Stimulated activated CD4-positive, alpha-beta T cell treated with anti-CD3 and anti-CD28 coated beads, Interleukin-4, amount 100 ng/mL, for 48 hours (primary cell): ENCODE data around the gene TCFL5.

Source experiments
- DNase-seq, 2 donors: peaks; one replicate each; pipeline ENCODE4 v3.0.0-alpha.2; 2020; ENCODE audit warnings: low read depth in 2 of 2

TCFL5 gene

DNA sequence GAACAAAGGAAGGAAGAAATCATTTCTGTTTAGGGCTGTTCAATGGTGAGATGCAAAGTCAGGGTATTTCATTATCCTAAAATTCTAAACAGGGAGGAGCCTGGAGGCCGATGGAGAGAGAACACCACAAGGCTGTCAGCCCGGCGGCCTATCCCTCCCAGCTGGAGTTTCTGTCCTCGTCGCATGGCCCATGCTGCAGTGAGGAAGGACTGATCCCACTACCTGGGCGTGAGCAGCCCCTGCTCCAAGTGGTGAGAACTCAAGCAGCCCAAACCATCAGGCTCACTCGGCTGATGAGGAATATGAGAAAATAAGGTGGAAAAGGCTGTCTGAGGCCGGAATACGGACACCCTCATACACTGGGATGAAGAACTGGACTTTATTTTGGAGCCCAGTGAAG lies 33.9 kb upstream of the TCFL5 start:
- no peak for DNase-seq

GRCh38 chr20:62894261-62894660 lies 32.6 kb upstream of the TCFL5 start:
- no peak for DNase-seq

DNA sequence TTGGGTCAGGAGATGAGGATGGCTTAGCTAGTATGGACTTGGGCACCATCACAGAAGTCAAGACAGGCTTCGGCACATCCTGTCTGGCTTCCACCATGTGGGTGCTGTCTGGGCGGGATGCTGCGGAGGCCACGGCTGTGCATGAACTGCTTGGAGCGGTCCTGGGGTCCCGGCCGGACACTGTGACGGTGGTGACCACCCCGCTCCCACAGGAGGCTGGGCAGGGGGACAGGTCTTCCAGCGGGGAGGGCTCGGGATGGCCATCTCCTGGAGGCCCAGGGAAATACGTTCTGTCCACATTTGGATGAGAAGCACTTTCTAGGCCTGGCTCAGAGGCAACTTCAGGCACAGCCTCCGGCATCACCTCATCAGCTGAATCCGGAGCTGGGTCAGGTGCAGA lies 32.1 kb upstream of the TCFL5 start:
- no peak for DNase-seq

DNA sequence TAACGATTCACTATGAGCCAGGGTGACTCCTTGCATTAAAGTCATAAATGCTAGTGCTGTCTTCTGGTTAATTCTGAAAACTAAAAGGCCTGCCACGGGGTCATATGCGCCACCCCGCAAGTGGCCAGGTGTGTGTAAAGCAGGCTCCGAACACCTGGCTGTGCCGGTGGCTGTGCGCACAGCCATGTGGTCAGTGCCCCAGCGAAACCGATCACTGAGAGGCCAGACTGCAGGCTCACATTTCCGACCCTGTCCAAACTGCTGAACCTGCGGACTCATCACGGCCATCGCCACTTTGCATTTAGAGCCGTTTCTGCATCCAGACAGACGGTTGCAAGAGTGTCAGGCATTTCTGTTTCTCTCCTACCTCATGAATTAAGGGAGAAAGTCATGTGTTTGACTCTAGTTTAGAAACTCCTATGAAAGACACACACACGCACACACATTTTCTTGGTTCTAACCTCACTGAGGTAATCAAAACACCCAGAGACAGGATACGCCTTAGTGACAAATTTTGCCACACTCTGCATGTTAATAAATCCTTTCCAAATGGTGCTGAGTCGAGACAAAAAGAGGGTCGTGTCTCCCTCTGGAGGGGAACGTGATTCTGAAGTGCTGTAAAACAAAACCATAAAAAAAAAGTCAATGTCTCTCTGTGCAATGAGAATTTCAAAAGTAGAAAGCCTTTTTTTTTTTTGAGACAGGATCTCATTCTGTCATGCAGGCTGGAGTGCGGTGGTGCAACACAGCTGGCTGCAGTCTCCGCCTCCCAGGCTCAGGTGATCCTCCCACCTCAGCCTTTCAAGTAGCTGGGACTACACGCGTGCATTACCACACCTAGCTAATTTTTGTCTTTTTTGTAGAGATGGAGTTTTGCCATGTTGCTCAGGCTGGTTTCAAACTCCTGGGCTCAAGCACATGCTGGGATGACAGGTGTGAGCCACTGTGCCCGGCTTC lies 31.0 kb upstream of the TCFL5 start:
- DNase-seq, result no peak

DNA sequence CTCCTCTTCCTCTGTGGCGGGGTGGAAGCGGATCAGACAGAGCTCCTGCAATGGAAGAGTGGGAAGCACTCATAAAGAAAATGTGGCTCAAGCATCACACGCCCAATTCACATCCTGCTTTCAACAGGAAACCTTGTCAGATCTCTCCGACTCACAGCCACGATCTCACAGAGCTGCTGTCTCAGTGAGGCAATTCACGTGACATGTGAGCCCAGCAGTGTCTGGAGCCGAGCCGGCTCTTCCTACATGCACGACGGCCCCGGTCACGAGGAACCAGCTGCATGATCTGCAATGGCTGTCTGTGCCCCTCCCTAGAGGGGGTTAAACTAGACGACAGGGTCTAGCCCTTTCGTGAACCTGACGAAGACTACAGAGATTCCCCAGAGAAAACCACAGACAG lies 29.5 kb upstream of the TCFL5 start:
- DNase-seq, result no peak

DNA sequence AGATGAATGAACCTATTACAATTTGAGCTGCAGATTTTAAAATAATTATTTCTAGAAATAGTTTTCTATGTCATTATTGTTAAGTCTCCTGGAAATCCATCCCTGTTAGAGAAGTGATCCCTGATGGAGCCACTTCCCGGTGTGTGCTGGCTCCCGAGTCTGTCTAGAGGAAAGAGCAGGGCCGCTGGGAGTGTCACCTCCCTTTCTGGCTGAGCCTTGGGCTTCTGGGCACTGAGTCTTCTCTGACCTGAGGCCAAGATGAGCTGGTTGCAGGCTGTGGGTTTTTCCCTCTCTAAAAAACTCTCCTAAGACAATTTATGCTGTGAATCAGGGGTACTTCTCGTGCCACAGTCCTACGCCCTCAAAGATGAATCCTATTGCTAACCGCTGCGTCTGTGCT lies 28.8 kb upstream of the TCFL5 start:
- no peak for DNase-seq

- no peak for DNase-seq
Measured at GRCh38 chr20:62889871-62890270, 28.2 kb upstream of the TCFL5 start.

DNA sequence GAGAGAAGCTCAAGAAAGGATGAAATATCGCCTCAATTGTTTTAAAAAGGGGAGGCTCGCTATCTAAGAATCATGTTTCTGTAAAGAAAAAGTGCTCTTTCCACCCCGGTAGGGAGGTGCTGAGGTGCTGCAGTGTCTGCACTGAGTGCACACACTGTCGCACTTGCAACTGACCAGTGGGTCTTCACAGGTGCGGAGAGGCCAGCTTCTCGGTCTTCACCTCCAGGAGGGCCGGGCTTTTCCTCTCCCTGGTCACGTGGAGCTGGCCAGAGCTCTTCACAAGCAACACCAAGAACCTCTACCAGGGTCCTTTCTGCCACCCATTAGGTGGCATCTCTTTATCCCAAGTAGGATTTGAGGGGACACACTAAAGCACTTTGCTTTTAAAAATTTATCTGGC lies 27.8 kb upstream of the TCFL5 start:
- DNase-seq, result no peak

GRCh38 chr20:62888910-62889309 lies 27.3 kb upstream of the TCFL5 start:
- no peak for DNase-seq

DNA sequence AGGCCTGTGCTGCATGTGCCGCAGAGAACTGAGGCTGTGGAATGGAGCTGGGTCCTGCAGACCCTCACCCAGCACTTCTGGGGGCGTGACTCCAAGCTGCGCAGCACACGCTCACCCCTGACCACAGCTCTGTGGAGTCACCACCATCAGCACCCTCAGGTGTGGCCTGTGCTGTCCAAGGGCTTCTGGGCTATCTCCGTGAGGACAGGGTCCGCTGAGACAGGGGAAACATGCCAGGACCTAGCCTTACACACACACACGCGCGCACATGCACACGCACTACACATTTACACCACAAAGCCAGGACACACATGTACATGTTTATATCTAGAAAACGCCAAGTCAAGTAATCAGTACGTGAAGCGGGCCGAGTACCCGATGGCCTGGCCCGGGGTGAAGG lies 26.8 kb upstream of the TCFL5 start:
- no peak for DNase-seq

DNA sequence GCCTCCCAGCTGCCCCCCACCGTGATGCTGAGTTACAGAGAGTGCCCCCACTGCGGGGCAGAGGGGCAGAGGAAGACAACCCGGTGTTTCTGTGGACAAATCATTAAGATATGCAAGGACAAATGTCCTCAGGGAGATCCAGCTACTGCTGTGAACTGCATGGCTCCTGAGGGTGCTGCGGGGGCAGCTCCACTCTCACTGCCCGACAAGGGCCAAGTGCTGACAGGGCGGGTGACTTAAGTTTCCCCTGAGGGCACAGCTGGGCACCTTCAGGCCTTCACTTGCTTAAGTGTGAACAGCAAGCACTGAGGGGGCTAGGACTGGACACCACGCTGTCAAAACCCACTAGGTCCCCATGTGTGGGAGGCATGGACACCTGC lies 26.2 kb upstream of the TCFL5 start:
- no peak for DNase-seq

DNA sequence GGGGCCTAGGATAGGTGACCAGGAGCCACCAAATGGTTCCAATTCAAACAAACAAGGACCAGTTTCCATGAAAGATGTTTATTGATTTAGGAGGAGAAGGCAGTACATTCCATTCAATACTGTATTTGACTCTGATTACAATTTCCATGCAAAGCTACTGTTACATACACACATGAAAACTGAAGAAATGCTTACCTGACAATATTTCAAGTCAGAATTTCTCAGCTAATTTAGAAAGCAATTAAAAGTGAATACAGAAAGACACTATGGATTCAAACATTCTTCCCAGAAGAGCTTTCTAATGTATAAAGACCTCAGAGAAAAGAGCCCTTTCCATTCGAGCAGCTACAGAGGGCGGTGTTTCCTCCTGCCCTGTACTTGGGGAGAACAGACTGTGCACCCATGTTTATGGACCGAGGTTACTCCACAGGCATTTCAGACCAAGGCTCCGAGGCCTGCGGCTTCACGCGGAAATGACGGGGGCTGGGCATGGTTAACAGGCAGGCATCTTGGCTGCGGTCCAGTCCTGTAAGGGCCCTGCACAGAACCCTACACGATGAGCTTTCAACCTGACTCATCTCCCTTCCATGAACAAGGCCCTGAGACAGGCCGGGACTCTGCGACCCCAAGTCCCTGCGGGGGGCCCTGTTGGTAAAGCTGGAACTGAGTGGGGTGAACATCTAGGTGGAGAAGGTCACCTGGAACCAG lies 25.7 kb upstream of the TCFL5 start:
- no peak for DNase-seq

DNA sequence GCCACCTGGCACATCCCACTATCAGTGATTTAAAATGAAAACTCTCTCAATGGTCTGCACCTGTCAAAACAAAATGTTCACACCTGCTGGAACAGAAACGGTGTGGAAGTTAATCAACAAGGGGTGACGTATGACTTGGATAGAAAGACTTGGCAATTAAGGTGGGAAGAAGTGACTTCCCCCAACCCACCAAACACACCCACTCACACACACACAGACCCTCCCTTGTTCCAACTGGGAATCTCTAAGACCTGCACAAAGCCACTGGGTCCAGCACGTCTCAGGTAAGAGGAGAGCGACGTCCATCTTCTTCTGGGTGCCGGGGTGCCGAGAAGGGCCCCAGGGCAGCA lies 25.1 kb upstream of the TCFL5 start:
- no peak for DNase-seq

GRCh38 chr20:62885896-62886708 lies 24.5 kb upstream of the TCFL5 start:
- no peak for DNase-seq

- DNase-seq, result no peak
Measured at GRCh38 chr20:62885046-62885895, 23.6 kb upstream of the TCFL5 start.

DNA sequence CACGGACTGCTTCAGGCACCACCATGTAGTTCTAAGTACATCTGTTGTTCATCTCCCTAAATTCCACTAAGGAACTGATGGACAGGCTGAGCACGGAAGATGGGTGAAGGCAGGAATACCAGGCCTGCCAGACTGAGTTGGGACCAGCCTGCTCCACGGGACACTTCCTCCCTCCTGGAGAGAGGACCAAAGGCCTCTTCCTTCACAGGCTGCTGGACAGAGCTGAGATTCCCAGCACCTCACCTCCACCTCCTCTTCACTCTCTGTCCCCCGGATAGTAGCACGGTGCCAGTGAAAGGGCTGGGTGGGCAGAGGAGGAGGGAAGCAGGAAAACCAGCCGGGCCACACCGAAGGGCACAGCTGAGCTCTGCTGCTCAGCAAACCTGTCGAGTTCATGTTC lies 22.9 kb upstream of the TCFL5 start:
- DNase-seq, result no peak

- DNase-seq, result no peak
Measured at GRCh38 chr20:62882426-62882825, 20.8 kb upstream of the TCFL5 start.

DNA sequence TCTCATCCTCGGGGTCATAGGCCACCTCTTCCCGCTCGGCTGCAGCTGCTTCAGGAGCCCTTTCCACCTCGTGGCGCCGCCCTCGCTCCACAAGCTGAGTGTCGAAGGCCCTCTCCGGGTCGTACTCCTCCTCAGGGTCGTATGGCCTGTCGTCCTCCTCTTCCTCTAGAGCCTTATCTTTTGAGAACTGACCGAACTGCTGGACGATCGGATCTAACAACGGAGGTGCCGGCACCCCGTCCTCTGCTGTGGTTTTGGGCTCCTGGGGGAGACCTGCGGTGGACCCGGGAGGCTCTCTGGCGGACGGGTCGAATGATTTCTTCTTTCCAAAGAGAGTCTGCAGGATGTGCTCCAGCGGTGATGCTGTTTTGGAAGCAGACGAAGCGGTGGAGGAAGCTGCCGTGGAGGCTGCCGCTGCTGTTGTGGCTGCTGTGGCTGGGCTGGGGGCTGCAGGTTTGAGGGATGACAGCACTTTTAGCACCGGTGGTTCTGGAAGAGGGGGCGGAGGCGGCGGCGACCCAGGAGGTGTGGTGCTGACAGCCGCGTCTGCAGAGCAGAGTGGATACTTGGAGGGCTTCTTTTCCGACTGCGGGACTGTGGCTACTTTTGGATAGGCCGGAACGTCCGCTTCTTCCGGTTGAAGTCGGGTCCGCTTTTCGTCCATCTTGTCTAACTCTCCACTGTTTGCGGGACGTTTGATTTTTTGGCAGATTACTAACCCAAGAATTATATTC lies 20.2 kb upstream of the TCFL5 start:
- no peak for DNase-seq

GRCh38 chr20:62880935-62881661 lies 19.5 kb upstream of the TCFL5 start:
- no peak for DNase-seq
